Measurements from ENCODE around the gene PDE7B. TPM values are rescaled to one million over a fixed set of nuclear protein-coding genes. Genes with fewer than 3 reads are reported as not detected.

PDE7B gene
- total and polyA plus RNA-seq, 2 donors from 2014 or later, result 4.6 to 15.4 TPM

DNA sequence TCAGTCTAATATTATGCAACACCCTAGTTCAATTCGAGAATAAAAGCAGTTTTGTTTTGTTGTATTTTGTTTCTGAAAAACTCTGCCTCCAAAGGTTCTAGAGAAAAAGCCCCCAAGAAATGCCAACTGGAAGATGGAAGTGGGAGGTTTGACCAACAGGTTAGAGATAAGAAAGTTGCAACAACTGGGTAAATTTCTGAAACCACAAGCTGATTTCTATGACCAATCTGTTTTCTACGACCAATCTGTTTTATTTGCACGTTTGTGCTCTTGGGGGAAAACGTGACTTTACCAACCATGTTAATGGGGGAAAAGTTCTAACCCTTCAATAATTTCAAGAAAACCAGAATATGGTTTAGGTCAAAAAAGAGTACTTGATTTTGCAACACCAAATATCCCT is 173.2 kb downstream of the PDE7B start:
- H3K36me3 ChIP-seq (ENCODE audit: control insufficient read depth in 2 of 3, insufficient read depth in 3 of 3, low read length in 3 of 3), result no peaks in the 10 kb centered on the region
- no peak overlapping the region for H3K9ac ChIP-seq (ENCODE audit: low read length in 3 of 3)
- intact Hi-C loops (cut with DNase I), result no loop called here
- no peak overlapping the region for H3K27ac ChIP-seq (ENCODE audit: low read depth in 2 of 2, low read length in 2 of 2)
- H3K4me1 ChIP-seq (ENCODE audit: control insufficient read depth in 2 of 3, insufficient read depth in 2 of 3, low read depth in 1 of 3, low read length in 3 of 3), result no peaks in the 10 kb centered on the region
- FAIRE-seq (no peak), DNase-seq (no peak)
- TF ChIP-seq, protein P1, sequence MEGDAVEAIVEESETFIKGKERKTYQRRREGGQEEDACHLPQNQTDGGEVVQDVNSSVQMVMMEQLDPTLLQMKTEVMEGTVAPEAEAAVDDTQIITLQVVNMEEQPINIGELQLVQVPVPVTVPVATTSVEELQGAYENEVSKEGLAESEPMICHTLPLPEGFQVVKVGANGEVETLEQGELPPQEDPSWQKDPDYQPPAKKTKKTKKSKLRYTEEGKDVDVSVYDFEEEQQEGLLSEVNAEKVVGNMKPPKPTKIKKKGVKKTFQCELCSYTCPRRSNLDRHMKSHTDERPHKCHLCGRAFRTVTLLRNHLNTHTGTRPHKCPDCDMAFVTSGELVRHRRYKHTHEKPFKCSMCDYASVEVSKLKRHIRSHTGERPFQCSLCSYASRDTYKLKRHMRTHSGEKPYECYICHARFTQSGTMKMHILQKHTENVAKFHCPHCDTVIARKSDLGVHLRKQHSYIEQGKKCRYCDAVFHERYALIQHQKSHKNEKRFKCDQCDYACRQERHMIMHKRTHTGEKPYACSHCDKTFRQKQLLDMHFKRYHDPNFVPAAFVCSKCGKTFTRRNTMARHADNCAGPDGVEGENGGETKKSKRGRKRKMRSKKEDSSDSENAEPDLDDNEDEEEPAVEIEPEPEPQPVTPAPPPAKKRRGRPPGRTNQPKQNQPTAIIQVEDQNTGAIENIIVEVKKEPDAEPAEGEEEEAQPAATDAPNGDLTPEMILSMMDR (IDR thresholded peaks at IDR 0.05; ENCODE audit: borderline replicate concordance, extremely low read depth, insufficient read depth), result no peak
- H3K27me3 ChIP-seq (ENCODE audit: control insufficient read depth, insufficient read depth, low read length), result no peaks in the 10 kb centered on the region
- H3K4me3 ChIP-seq (ENCODE audit: low read length in 3 of 3), result no peak overlapping the region
- no peaks in the 10 kb centered on the region for H3K9me3 ChIP-seq (ENCODE audit: control insufficient read depth in 2 of 3, insufficient read depth in 1 of 3, low read length in 3 of 3)

- no peaks in the 10 kb centered on the region for H3K4me1 ChIP-seq (ENCODE audit: control insufficient read depth in 2 of 3, insufficient read depth in 2 of 3, low read depth in 1 of 3, low read length in 3 of 3)
- no peaks in the 10 kb centered on the region for H3K36me3 ChIP-seq (ENCODE audit: control insufficient read depth in 2 of 3, insufficient read depth in 3 of 3, low read length in 3 of 3)
- intact Hi-C loops (cut with DNase I), result no loop called here
- FAIRE-seq, result no peak
- H3K9ac ChIP-seq (ENCODE audit: low read length in 3 of 3), result no peak overlapping the region
- H3K9me3 ChIP-seq (ENCODE audit: control insufficient read depth in 2 of 3, insufficient read depth in 1 of 3, low read length in 3 of 3), result no peaks in the 10 kb centered on the region
- no peaks in the 10 kb centered on the region for H3K27me3 ChIP-seq (ENCODE audit: control insufficient read depth, insufficient read depth, low read length)
- no peak overlapping the region for H3K27ac ChIP-seq (ENCODE audit: low read depth in 2 of 2, low read length in 2 of 2)
- TF ChIP-seq, protein P1 (IDR thresholded peaks at IDR 0.05; ENCODE audit: borderline replicate concordance, extremely low read depth, insufficient read depth), result no peak
- no peak overlapping the region for H3K4me3 ChIP-seq (ENCODE audit: low read length in 3 of 3)
- no peak for DNase-seq
These were observed 174.2 kb downstream of the PDE7B start for GRCh38 chr6:136025736-136026135.

DNA sequence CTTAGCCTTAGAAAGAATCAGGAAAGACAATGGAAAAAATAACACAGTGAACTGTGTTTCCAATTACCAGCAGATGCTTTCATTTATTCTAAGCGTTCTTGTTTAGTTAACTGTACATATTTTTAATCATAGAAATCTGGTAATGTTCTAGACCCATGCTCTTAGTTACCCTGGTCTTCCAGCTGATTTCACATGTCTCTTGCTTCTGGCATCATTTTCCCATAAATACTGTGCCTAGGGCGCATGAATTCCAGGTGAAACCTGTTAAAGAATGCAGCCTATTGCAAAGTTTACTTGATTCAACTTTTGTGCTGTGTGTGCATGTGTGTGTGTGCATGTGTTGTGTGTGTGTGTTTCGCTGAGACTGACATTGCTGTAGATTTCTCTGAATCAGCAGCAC is 178.6 kb downstream of the PDE7B start:
- Histone ChIP-seq H3K4me3 (ENCODE audit: low read length in 3 of 3) (no peak overlapping the region), H3K9me3 (ENCODE audit: control insufficient read depth in 2 of 3, insufficient read depth in 1 of 3, low read length in 3 of 3) (no peaks in the 10 kb centered on the region), H3K4me1 (ENCODE audit: control insufficient read depth in 2 of 3, insufficient read depth in 2 of 3, low read depth in 1 of 3, low read length in 3 of 3) (no peaks in the 10 kb centered on the region), H3K9ac (ENCODE audit: low read length in 3 of 3) (no peak overlapping the region), H3K27ac (ENCODE audit: low read depth in 2 of 2, low read length in 2 of 2) (no peak overlapping the region), H3K36me3 (ENCODE audit: control insufficient read depth in 2 of 3, insufficient read depth in 3 of 3, low read length in 3 of 3) (no peaks in the 10 kb centered on the region), H3K27me3 (ENCODE audit: control insufficient read depth, insufficient read depth, low read length) (no peaks in the 10 kb centered on the region)
- FAIRE-seq, result no peak
- TF ChIP-seq, protein P1 (IDR thresholded peaks at IDR 0.05; ENCODE audit: borderline replicate concordance, extremely low read depth, insufficient read depth), result no peak
- intact Hi-C loops (cut with DNase I), result loop anchor here (5.0 kb wide), 1 partner anchor 493 kb away; no protein-coding TSS in a partner anchor
- no peak for DNase-seq

DNA sequence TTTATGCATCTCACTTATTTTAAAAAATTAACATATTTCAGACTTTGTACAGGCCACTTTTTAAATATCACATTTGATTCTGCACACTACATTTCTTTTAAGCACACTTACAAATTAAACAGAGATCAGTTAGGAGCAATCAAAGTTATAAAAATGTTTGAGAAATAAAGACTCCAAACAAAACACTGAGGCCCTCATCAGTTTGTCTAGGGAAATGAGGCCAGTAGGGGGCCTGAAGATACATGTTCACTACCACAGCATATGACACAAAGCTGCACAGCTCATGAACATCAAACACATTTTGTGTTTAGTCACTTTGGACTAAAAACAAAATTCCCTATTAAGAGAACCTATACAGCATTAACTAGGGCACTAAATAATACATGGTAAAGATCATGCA is 180.5 kb downstream of the PDE7B start:
- DNase-seq (peak in 1 of 5 donors; percentile 40), FAIRE-seq (peak; percentile 39)

More for the DNA sequence above, 180.5 kb downstream of the PDE7B start:
- H3K9ac ChIP-seq (ENCODE audit: low read length in 3 of 3), result no peak overlapping the region
- H3K36me3 ChIP-seq (ENCODE audit: control insufficient read depth in 2 of 3, insufficient read depth in 3 of 3, low read length in 3 of 3), result no peaks in the 10 kb centered on the region
- intact Hi-C loops (cut with DNase I), result loop anchor here (5.0 kb wide), 1 partner anchor 495 kb away; no protein-coding TSS in a partner anchor
- no peaks in the 10 kb centered on the region for H3K27me3 ChIP-seq (ENCODE audit: control insufficient read depth, insufficient read depth, low read length)
- TF ChIP-seq, protein P1 (IDR thresholded peaks at IDR 0.05; ENCODE audit: borderline replicate concordance, extremely low read depth, insufficient read depth), result peak; percentile 38
- no peak overlapping the region for H3K4me3 ChIP-seq (ENCODE audit: low read length in 3 of 3)
- H3K4me1 ChIP-seq (ENCODE audit: control insufficient read depth in 2 of 3, insufficient read depth in 2 of 3, low read depth in 1 of 3, low read length in 3 of 3), result peaks cover 0 to 2% (median 0%) of the 10 kb centered on the region in 3 donors
- H3K9me3 ChIP-seq (ENCODE audit: control insufficient read depth in 2 of 3, insufficient read depth in 1 of 3, low read length in 3 of 3), result no peaks in the 10 kb centered on the region
- H3K27ac ChIP-seq (ENCODE audit: low read depth in 2 of 2, low read length in 2 of 2), result no peak overlapping the region

Measured in kidney (tissue), 14 donors.